CD14-positive monocyte (primary cell): ENCODE results near the gene MGAT4A. TPM values are rescaled to one million over a fixed set of nuclear protein-coding genes. Genes with fewer than 3 reads are reported as not detected.

ENCODE experiments used
- DNase-seq, 3 donors: peaks; one replicate each; pipeline ENCODE4 v3.0.0-alpha.2; 2011 to 2022
- H2AFZ ChIP-seq: 2 replicates; pipeline ENCODE4 v1.6.0; 2012; ENCODE audit warnings: mild to moderate bottlenecking, low read depth, low read length, inconsistent platforms; ENCODE audit not compliant: insufficient read depth, poor library complexity, severe bottlenecking
- H3K27ac ChIP-seq, 2 donors: 1 replicate in 1 of 2; 2 replicates in 1 of 2; pipeline ENCODE4 v1.5.1; 2012 to 2013; ENCODE audit warnings: low read length in 2 of 2, control low read depth in 1 of 2, inconsistent platforms in 1 of 2, low read depth in 1 of 2, mild to moderate bottlenecking in 1 of 2
- H3K27me3 ChIP-seq, 2 donors: one replicate each; pipeline versions ENCODE4 v1.6.0 to v1.6.1; 2011 to 2013; ENCODE audit warnings: low read length in 2 of 2; ENCODE audit not compliant: control insufficient read depth in 2 of 2, insufficient read depth in 2 of 2
- H3K36me3 ChIP-seq, 2 donors: replicated peaks in 1 of 2; 1 replicate in 1 of 2; 2 replicates in 1 of 2; pipeline versions ENCODE4 v1.5.1 to v1.6.1; 2012 to 2013; ENCODE audit warnings: low read length in 2 of 2, control low read depth in 1 of 2, inconsistent platforms in 1 of 2, mild to moderate bottlenecking in 1 of 2; ENCODE audit not compliant: insufficient read depth in 2 of 2, control insufficient read depth in 1 of 2
- H3K4me1 ChIP-seq, 2 donors: 1 replicate in 1 of 2; 2 replicates in 1 of 2; pipeline versions ENCODE4 v1.5.1 to v1.6.1; 2012 to 2013; ENCODE audit warnings: low read length in 2 of 2, control low read depth in 1 of 2, inconsistent platforms in 1 of 2, mild to moderate bottlenecking in 1 of 2, moderate library complexity in 1 of 2; ENCODE audit not compliant: insufficient read depth in 2 of 2, control insufficient read depth in 1 of 2
- H3K4me2 ChIP-seq: replicated peaks from 2 replicates; pipeline ENCODE3; 2012; ENCODE audit warnings: low read length, moderate library complexity, mild to moderate bottlenecking; ENCODE audit not compliant: poor library complexity, severe bottlenecking; ENCODE audit errors: extremely low read depth
- H3K4me3 ChIP-seq, 3 experiments: fragments of 200-600 bp in 1 of 3; sonication (generic) in 1 of 3; replicated peaks in 1 of 3; 1 replicate in 2 of 3; 2 replicates in 1 of 3; pipeline ENCODE4 v1.5.1; 2011 to 2013; ENCODE audit warnings: low read length in 3 of 3, mild to moderate bottlenecking in 3 of 3, control low read depth in 2 of 3, low read depth in 2 of 3, inconsistent platforms in 1 of 3, moderate library complexity in 1 of 3
- H3K79me2 ChIP-seq: 2 replicates; pipeline ENCODE4 v1.6.0; 2012; ENCODE audit warnings: mild to moderate bottlenecking, control low read depth, inconsistent platforms, low read length, moderate library complexity; ENCODE audit not compliant: insufficient read depth
- H3K9ac ChIP-seq: 2 replicates; pipeline ENCODE4 v1.6.0; 2017; ENCODE audit warnings: low read length, mild to moderate bottlenecking; ENCODE audit not compliant: insufficient read depth, poor library complexity, severe bottlenecking
- H3K9me3 ChIP-seq, 2 donors: replicated peaks in 1 of 2; 1 replicate in 1 of 2; 2 replicates in 1 of 2; pipeline versions ENCODE4 v1.5.1 to v1.6.1; 2012 to 2013; ENCODE audit warnings: low read length in 2 of 2, control low read depth in 1 of 2; ENCODE audit not compliant: control insufficient read depth in 1 of 2, insufficient read depth in 1 of 2
- H4K20me1 ChIP-seq: 2 replicates; pipeline ENCODE4 v1.6.0; 2012; ENCODE audit warnings: mild to moderate bottlenecking, low read length, control low read depth, moderate library complexity; ENCODE audit not compliant: insufficient read depth
- H3K27ac Mint-ChIP-seq, 7 donors: one replicate each; pipeline ENCODE4 v1.8.0; 2020; ENCODE audit warnings: mild to moderate bottlenecking in 7 of 7, mixed read lengths in 7 of 7, moderate library complexity in 6 of 7, inconsistent platforms in 2 of 7
- H3K27me3 Mint-ChIP-seq, 3 donors: one replicate each; pipeline ENCODE4 v1.8.0; 2021 to 2022; ENCODE audit warnings: low read depth in 3 of 3, mild to moderate bottlenecking in 3 of 3, mixed read lengths in 3 of 3, moderate library complexity in 3 of 3, inconsistent platforms in 1 of 3
- H3K36me3 Mint-ChIP-seq, 2 donors: one replicate each; pipeline ENCODE4 v1.8.0; 2020; ENCODE audit warnings: mixed read lengths in 2 of 2, inconsistent platforms in 1 of 2, mild to moderate bottlenecking in 1 of 2
- H3K4me1 Mint-ChIP-seq: one replicate; pipeline ENCODE4 v1.8.0; 2020; ENCODE audit warnings: mild to moderate bottlenecking, mixed read lengths
- H3K4me3 Mint-ChIP-seq, 2 donors: one replicate each; pipeline ENCODE4 v1.8.0; 2020; ENCODE audit warnings: mild to moderate bottlenecking in 2 of 2, mixed read lengths in 2 of 2, moderate library complexity in 1 of 2
- H3K9me3 Mint-ChIP-seq, 7 donors: one replicate each; pipeline ENCODE4 v1.8.0; 2020 to 2022; ENCODE audit warnings: mixed read lengths in 7 of 7, mild to moderate bottlenecking in 6 of 7, moderate library complexity in 6 of 7, inconsistent platforms in 2 of 7
- WGBS: methylation state at CpG from one replicate; pipeline ENCODE4 v1.1.5; 2013; ENCODE audit warnings: missing lambda C conversion rate; ENCODE audit not compliant: insufficient coverage; 5-methylcytosine and 5-hydroxymethylcytosine counted together
- intact Hi-C, 2 donors: fragments of 100-400 bp; cut with micrococcal nuclease; formaldehyde crosslinking; loops; one replicate each; pipeline versions ENCODE4 v1.15.0 to v1.15.1; 2023
- polyA plus RNA-seq, 3 donors: library from polyadenylated mRNA; depleted of rRNA in 1 of 3; unstranded in 2 of 3; stranded (reverse) in 1 of 3; fragments of 300-500 nt in 2 of 3; fragments of >200 nt in 1 of 3; fragmentation: Illumina TruSeq in 2 of 3; gene quantifications; 1 replicate in 2 of 3; 2 replicates in 1 of 3; pipeline ENCODE4 v1.2.3, GENCODE V29; 2012 to 2021
- TF ChIP-seq, protein P1 (sequence below): fragments of 200-600 bp; IDR thresholded peaks from one replicate; pipeline ENCODE4 v1.8.0; 2022; ENCODE audit warnings: antibody characterized with exemption, mild to moderate bottlenecking

MGAT4A gene
- polyA plus RNA-seq, 3 donors, result 24.3 to 35.9 (median 35.1) TPM

DNA sequence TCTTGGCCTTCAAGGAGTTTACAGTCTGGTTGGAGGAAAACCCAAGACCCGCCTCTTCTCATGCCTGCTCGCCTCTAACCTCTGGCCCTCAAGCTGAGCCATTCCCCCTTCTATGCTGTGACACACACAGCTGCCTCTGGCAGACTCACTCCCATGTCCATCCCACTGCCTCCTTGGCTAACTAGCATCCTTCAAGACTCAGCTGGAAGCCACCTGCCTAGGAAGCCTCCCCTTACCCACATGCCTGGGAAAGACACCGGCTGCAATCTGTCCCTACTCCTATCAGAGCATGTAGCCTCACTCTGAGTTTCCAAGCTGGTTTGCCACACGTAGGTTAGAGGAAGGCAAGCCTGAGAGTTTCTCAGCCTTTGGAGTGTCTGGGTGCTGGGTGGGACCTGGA, 6.9 kb upstream of the MGAT4A start:
- Histone ChIP-seq H2AFZ (no peak overlapping the region), H3K4me2 (no peak overlapping the region), H3K79me2 (peaks cover under 1% of the 10 kb centered on the region), H3K27me3 (no peaks in the 10 kb centered on the region), H4K20me1 (no peaks in the 10 kb centered on the region), H3K4me3 (no peak overlapping the region), H3K9ac (no peak overlapping the region), H3K27ac (no peak overlapping the region), H3K4me1 (peaks cover 24 to 25% of the 10 kb centered on the region in 2 donors), H3K36me3 (no peaks in the 10 kb centered on the region), H3K9me3 (no peaks in the 10 kb centered on the region)
- H3K9me3 Mint-ChIP-seq, result peaks cover 0 to 2% (median 0%) of the 10 kb centered on the region in 7 donors
- 100% methylated on average over 2 of the region's 4 CpGs for WGBS
- TF ChIP-seq, protein P1, sequence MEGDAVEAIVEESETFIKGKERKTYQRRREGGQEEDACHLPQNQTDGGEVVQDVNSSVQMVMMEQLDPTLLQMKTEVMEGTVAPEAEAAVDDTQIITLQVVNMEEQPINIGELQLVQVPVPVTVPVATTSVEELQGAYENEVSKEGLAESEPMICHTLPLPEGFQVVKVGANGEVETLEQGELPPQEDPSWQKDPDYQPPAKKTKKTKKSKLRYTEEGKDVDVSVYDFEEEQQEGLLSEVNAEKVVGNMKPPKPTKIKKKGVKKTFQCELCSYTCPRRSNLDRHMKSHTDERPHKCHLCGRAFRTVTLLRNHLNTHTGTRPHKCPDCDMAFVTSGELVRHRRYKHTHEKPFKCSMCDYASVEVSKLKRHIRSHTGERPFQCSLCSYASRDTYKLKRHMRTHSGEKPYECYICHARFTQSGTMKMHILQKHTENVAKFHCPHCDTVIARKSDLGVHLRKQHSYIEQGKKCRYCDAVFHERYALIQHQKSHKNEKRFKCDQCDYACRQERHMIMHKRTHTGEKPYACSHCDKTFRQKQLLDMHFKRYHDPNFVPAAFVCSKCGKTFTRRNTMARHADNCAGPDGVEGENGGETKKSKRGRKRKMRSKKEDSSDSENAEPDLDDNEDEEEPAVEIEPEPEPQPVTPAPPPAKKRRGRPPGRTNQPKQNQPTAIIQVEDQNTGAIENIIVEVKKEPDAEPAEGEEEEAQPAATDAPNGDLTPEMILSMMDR, result no peak
- peaks cover 27% of the 10 kb centered on the region for H3K4me1 Mint-ChIP-seq
- peaks cover 2 to 7% (median 3%) of the 10 kb centered on the region in 3 donors for H3K27me3 Mint-ChIP-seq
- peaks cover 7 to 17% of the 10 kb centered on the region in 2 donors for H3K36me3 Mint-ChIP-seq
- H3K4me3 Mint-ChIP-seq, result no peak overlapping the region
- no peak for DNase-seq
- no peak overlapping the region for H3K27ac Mint-ChIP-seq
- intact Hi-C loops, result loop anchor here (5.0 to 10.0 kb wide), 2 partner anchors 34 to 87 kb away; no protein-coding TSS in a partner anchor

DNA sequence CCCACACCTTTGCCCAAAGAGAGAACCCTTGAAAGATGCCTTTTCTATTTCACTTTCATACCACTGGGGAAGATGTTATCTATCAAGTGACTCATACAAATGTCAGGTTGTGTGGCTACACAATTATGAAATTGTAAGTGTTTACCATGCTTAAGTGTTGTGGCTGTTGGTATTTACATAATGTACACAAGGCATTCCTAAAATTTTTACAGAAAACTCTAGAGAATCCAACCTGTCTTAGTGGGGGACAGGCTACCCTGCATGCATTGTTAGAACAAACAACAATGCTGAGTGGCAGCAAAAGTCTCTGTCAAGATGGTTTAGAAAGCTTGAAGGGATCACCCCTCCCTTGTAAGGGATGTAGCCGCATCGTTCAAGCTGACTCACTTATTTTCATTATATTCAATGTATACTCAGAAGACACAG, 5.5 kb upstream of the MGAT4A start:
- WGBS, result no CpG with 5 or more reads among the region's 2 CpGs
- Histone ChIP-seq H3K27ac (no peak overlapping the region), H3K9me3 (no peaks in the 10 kb centered on the region), H3K4me1 (peaks cover 36 to 37% of the 10 kb centered on the region in 2 donors), H3K36me3 (no peaks in the 10 kb centered on the region), H3K9ac (no peak overlapping the region), H3K4me2 (no peak overlapping the region), H3K79me2 (peaks cover 14% of the 10 kb centered on the region), H3K27me3 (no peaks in the 10 kb centered on the region), H3K4me3 (no peak overlapping the region), H4K20me1 (no peaks in the 10 kb centered on the region), H2AFZ (no peak overlapping the region)
- H3K36me3 Mint-ChIP-seq, result peaks cover 7 to 20% of the 10 kb centered on the region in 2 donors
- TF ChIP-seq, protein P1, result no peak
- no peak overlapping the region for H3K27ac Mint-ChIP-seq
- peaks cover 2 to 4% (median 3%) of the 10 kb centered on the region in 3 donors for H3K27me3 Mint-ChIP-seq
- peaks cover 41% of the 10 kb centered on the region for H3K4me1 Mint-ChIP-seq
- H3K9me3 Mint-ChIP-seq, result peaks cover 0 to 6% (median 0%) of the 10 kb centered on the region in 7 donors
- intact Hi-C loops, result loop anchor here (5.0 to 10.0 kb wide), 2 partner anchors 36 to 88 kb away; no protein-coding TSS in a partner anchor
- no peak for DNase-seq
- no peak overlapping the region for H3K4me3 Mint-ChIP-seq
